GM19397 (cell line): ENCODE data around the gene CNTNAP2.

Experiments used
- ATAC-seq: cut with Tn5 transposase; IDR thresholded peaks from one replicate; pipeline ENCODE4 v1.9.1; 2021; ENCODE audit warnings: mild to moderate bottlenecking, moderate library complexity; ENCODE audit not compliant: unreplicated experiment

The CNTNAP2 gene

GRCh38 chr7:148107443-148108127 is 1991.0 kb downstream of the CNTNAP2 start:
- no peak for ATAC-seq

GRCh38 chr7:148108381-148108780 is 1991.8 kb downstream of the CNTNAP2 start:
- no peak for ATAC-seq

- ATAC-seq = no peak
Measured at GRCh38 chr7:148110097-148110868, 1993.7 kb downstream of the CNTNAP2 start.

- no peak for ATAC-seq
Measured at GRCh38 chr7:148114804-148115203, 1998.2 kb downstream of the CNTNAP2 start.

DNA sequence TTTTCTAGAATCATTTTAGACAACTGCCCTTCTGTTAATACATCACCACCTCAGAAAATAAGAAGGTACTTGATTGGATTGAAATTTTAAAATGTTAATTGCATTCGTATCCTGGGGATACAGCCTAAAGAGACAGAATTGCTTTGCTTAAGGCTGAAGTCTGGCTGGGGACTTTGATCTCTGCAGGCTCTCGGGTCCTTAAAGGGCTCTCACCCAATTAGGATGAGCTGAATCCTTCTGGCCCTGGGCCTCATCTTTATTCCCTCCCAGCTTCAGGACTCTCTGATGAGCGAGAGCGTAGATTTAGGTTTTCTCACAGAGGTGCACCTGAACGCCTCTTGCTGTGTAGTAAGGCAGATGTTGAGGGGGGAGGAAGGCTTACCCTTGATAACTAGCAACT is 1998.7 kb downstream of the CNTNAP2 start:
- ATAC-seq = no peak

- no peak for ATAC-seq
Measured at GRCh38 chr7:148116195-148116594, 1999.6 kb downstream of the CNTNAP2 start.

GRCh38 chr7:148116829-148117403 is 2000.3 kb downstream of the CNTNAP2 start:
- no peak for ATAC-seq

- no peak for ATAC-seq
Measured at GRCh38 chr7:148118371-148118770, 2001.8 kb downstream of the CNTNAP2 start.

- no peak for ATAC-seq
Measured at GRCh38 chr7:148121401-148121800, 2004.8 kb downstream of the CNTNAP2 start.

DNA sequence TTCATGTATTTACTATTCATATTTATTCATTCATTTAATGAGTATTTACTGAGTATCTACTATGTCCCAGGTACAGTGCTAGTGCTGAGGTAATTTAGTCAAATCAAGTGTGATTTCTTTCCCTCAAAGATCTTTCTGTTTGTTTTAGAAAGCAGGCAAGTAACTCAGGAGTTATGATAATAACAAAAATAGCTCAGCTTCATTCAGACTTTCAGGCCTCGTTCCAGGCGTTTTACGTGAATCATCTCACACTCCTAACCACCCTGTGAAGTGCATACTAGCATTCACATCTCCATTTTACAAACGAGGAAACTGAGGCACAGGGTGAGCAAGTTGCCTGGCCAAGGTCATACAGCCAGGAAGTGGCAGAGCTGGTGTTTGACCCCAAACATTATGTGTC is 2005.2 kb downstream of the CNTNAP2 start:
- no peak for ATAC-seq

DNA sequence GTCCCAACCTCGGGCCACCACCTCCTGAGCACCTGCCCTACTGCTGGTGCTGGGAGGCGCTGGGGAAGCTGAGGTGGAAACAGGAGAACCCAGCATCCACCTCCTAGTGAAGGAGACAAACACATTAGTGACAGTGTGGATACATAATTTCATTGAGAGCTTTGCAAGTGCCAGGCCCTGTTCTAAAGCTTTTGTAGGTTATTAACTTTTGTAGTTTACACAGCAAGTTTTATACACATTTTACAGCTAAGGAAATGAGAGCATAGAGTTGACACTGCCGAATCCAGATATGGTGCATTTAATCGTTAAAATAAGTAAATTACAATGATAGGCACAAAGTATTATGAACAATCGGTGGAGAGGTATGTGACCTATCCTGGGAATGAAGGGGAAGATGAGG is 2007.9 kb downstream of the CNTNAP2 start:
- ATAC-seq = no peak

- ATAC-seq = no peak
Measured at GRCh38 chr7:148127374-148127773, 2010.8 kb downstream of the CNTNAP2 start.

- ATAC-seq = no peak
Measured at GRCh38 chr7:148129023-148129422, 2012.4 kb downstream of the CNTNAP2 start.

DNA sequence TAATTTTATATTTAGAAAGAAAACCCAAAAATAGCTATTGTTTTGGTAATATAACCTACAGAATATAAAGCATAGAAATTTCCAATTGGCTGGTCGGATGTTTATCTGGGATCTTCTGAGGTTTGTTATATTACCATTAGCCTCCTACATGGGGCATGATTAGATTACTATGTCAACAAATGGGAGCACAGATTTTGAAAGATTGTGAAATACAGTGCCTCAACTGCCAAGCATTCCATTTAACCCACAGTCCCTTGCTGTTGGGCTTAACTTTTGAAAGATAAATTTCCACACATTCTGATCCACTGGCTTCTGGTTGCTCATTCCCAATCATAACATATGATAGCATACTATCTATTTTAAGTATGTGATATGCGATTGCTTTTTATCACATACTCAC is 2018.5 kb downstream of the CNTNAP2 start:
- ATAC-seq = no peak

- ATAC-seq = no peak
Measured at GRCh38 chr7:148135997-148136396, 2019.4 kb downstream of the CNTNAP2 start.

GRCh38 chr7:148142660-148143248 is 2026.2 kb downstream of the CNTNAP2 start:
- no peak for ATAC-seq

GRCh38 chr7:148144827-148145226 is 2028.2 kb downstream of the CNTNAP2 start:
- ATAC-seq = no peak

DNA sequence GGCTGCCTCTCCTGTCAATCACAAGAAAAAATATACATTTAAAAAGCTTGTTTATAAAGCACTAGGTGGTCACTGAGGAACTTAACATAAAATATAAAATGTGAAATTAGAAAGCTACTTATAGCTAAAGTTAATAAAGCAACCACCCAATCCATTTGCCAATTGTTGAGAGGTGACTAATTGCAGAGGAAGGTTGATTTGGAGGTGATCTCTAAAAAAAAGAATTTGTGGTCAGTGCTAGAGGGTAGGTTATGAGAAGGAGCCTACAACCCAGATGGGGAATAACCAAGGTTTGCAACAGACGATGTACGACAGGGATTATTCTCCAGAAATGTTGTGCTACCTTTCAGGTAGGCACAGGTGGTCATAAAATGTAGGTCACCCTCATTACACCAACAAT is 2029.7 kb downstream of the CNTNAP2 start:
- ATAC-seq = no peak

DNA sequence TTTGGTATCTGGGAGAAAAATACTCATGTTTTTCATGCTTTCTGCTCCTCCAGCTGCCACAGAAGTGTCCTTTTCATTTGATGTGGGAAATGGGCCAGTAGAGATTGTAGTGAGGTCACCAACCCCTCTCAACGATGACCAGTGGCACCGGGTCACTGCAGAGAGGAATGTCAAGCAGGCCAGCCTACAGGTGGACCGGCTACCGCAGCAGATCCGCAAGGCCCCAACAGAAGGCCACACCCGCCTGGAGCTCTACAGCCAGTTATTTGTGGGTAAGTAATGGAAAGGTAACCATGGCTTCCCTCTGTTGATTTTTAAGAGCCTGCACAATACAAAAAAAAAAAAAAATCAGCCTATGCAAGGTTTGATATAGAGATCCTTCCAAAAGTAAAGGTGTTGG is 2030.8 kb downstream of the CNTNAP2 start:
- ATAC-seq = no peak

DNA sequence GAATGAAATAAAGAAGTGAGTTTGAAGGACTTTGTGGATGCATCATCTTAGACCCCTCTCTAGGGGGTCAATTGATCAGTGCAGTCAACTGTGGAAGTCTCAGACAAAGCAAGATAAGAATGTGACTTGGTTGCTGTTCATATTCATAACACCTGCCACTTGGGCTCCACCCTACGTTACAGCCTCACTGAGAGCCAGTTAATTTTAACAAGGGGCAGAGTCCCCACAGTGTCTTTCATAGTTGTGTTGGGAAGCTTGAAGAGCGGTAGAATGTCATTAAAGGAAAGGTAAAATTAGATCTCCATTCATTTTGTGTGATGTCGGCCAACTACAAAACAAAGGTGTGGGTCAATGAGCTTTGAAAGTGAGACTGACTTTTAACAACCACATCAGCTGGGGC is 2031.9 kb downstream of the CNTNAP2 start:
- no peak for ATAC-seq

DNA sequence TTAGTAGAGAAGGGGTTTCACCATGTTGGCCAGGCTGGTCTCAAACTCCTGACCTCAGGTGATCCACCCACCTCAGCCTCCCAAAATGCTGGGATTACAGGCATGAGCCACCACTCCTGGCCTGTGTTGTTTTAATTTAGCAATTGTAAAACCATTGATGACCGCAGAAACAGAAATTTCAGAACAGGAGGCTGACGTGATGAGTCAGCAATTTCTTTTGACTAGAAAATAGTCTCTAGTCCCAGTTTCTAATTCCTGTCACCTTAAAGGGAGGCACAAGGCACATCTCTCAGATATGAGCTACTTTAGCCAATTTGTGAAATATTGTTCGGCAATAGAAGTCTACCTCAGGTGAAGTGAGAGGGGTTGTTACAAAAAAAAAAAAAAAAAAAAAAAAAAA is 2033.1 kb downstream of the CNTNAP2 start:
- no peak for ATAC-seq

DNA sequence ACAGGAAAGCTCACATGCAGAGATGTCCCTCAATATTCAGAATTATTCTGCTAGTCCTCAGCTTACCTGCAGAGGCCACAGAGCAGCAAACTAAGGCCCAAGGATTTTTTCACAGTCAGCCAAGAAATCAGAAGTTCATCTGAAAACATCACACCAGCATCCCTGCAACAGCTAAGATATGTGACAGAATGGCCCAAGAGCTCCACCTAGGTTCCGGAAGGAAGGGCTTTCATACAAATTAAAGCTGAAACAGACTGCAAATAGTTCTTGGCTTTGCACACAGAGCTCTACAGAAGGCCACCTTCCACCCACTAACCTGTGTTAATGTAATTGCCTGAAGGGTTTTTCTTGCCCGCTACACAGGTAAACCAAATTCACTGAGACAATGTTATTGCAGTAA is 2035.2 kb downstream of the CNTNAP2 start:
- ATAC-seq = no peak
